HCEC 1CT (cell line): ENCODE results near the gene MAP3K1.

Experiments used
- DNase-seq: peaks from one replicate; pipeline ENCODE4 v3.0.0-alpha.2; 2017

The MAP3K1 gene

GRCh38 chr5:56910210-56910965 is 95.0 kb downstream of the MAP3K1 start:
- DNase-seq = peak; percentile 55

GRCh38 chr5:56913766-56914165 is 98.4 kb downstream of the MAP3K1 start:
- DNase-seq = no peak

- no peak for DNase-seq
Observed at GRCh38 chr5:56914678-56915077, 99.3 kb downstream of the MAP3K1 start.

- no peak for DNase-seq
Observed at GRCh38 chr5:56917534-56917933, 102.2 kb downstream of the MAP3K1 start.

- no peak for DNase-seq
Observed at GRCh38 chr5:56918054-56918453, 102.7 kb downstream of the MAP3K1 start.

GRCh38 chr5:56919942-56920662 is 104.8 kb downstream of the MAP3K1 start:
- no peak for DNase-seq

- no peak for DNase-seq
Observed at GRCh38 chr5:56922922-56923321, 107.6 kb downstream of the MAP3K1 start.

GRCh38 chr5:56934325-56934724 is 119.0 kb downstream of the MAP3K1 start:
- no peak for DNase-seq

GRCh38 chr5:56938858-56939257 is 123.5 kb downstream of the MAP3K1 start:
- no peak for DNase-seq

- DNase-seq = no peak
Observed at GRCh38 chr5:56941981-56942380, 126.6 kb downstream of the MAP3K1 start.
